Body of pancreas (tissue), 4 donors: ENCODE data around the gene IFITM5. TPM values are rescaled to one million over a fixed set of nuclear protein-coding genes. Genes with fewer than 3 reads are reported as not detected.
"Not testable (repeated sequence)": the region's sequence is repeated elsewhere in the genome, so short reads cannot be mapped to it uniquely, and the experiment has no call there.

Source experiments
- ATAC-seq: fragments of 150-250 bp; one replicate; pipeline ENCODE4 v1.9.1; 2016
- DNase-seq, 4 donors: peaks; one replicate each; pipeline ENCODE4 v3.0.0-alpha.2; 2019
- H3K27ac ChIP-seq, 4 donors: fragments of 200-600 bp; sonication (generic); 1 replicate in 3 of 4; 2 replicates in 1 of 4; pipeline versions ENCODE4 v1.5.1 to v1.6.1; 2016 to 2019; ENCODE audit warnings: mild to moderate bottlenecking in 1 of 4, mixed read lengths in 1 of 4, moderate library complexity in 1 of 4
- H3K27me3 ChIP-seq, 2 donors: fragments of 200-600 bp; sonication (generic); one replicate each; pipeline ENCODE4 v1.6.0; 2016; ENCODE audit warnings: mild to moderate bottlenecking in 1 of 2
- H3K36me3 ChIP-seq, 2 donors: fragments of 200-600 bp; sonication (generic); replicated peaks in 1 of 2; 2 replicates each; pipeline ENCODE4 v1.5.1; 2016; ENCODE audit warnings: low read depth in 2 of 2; ENCODE audit not compliant: insufficient read depth in 1 of 2
- H3K4me1 ChIP-seq: fragments of 200-600 bp; sonication (generic); one replicate; pipeline ENCODE4 v1.6.0; 2016
- H3K4me3 ChIP-seq, 2 donors: fragments of 200-600 bp; sonication (generic); 1 replicate in 1 of 2; 2 replicates in 1 of 2; pipeline ENCODE4 v1.5.1; 2016 to 2019
- H3K9me3 ChIP-seq, 3 donors: fragments of 200-600 bp; sonication (generic); 1 replicate in 2 of 3; 2 replicates in 1 of 3; pipeline ENCODE4 v1.5.1; 2016
- POLR2A ChIP-seq, 3 donors: fragments of 450-650 bp; IDR thresholded peaks; one replicate each; pipeline ENCODE4 v1.6.1; 2016; ENCODE audit warnings: antibody characterized with exemption in 3 of 3, mild to moderate bottlenecking in 2 of 3
- WGBS, 2 donors: methylation state at CpG; one replicate each; pipeline ENCODE4 v1.1.5; 2017; 5-methylcytosine and 5-hydroxymethylcytosine counted together
- intact Hi-C: fragments of 100-400 bp; cut with DNase I; formaldehyde crosslinking; loops from one replicate; pipeline ENCODE4 v1.15.1; 2023
- total RNA-seq, 2 donors: library from RNA; depleted of rRNA; stranded (reverse); fragments of >200 nt; gene quantifications; one replicate each; pipeline ENCODE4 v1.1.0, GENCODE V29; 2016
- TF ChIP-seq, protein P1 (sequence below), 7 experiments: fragments of 450-650 bp in 4 of 7; fragments of 200-600 bp in 3 of 7; sonication (generic) in 3 of 7; IDR thresholded peaks; one replicate each; pipeline ENCODE4 v1.5.1; 2016 to 2019; ENCODE audit warnings: antibody characterized with exemption in 7 of 7

IFITM5 gene
- total RNA-seq, 2 donors from 2014 or later, result not detected

GRCh38 chr11:335779-336658 lies 36.7 kb upstream of the IFITM5 start:
- intact Hi-C loops, result no loop called here
- H3K9me3 ChIP-seq, result no peaks in the 10 kb centered on the region
- H3K4me1 ChIP-seq, result no peaks in the 10 kb centered on the region
- ATAC-seq, result peak; percentile 45
- H3K36me3 ChIP-seq, result no peaks in the 10 kb centered on the region
- TF ChIP-seq, protein P1, sequence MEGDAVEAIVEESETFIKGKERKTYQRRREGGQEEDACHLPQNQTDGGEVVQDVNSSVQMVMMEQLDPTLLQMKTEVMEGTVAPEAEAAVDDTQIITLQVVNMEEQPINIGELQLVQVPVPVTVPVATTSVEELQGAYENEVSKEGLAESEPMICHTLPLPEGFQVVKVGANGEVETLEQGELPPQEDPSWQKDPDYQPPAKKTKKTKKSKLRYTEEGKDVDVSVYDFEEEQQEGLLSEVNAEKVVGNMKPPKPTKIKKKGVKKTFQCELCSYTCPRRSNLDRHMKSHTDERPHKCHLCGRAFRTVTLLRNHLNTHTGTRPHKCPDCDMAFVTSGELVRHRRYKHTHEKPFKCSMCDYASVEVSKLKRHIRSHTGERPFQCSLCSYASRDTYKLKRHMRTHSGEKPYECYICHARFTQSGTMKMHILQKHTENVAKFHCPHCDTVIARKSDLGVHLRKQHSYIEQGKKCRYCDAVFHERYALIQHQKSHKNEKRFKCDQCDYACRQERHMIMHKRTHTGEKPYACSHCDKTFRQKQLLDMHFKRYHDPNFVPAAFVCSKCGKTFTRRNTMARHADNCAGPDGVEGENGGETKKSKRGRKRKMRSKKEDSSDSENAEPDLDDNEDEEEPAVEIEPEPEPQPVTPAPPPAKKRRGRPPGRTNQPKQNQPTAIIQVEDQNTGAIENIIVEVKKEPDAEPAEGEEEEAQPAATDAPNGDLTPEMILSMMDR (IDR thresholded peaks at IDR 0.05), result no peak
- TF ChIP-seq POLR2A (IDR thresholded peaks at IDR 0.05), result no peak
- peak overlapping the region in 2 of 4 donors; percentile 37 to 58 for H3K27ac ChIP-seq
- H3K4me3 ChIP-seq, result no peak overlapping the region
- 54 to 58% methylated on average over 15 of the region's 15 CpGs for WGBS, 2 donors
- no peaks in the 10 kb centered on the region for H3K27me3 ChIP-seq
- peak in 1 of 4 donors; percentile 41 for DNase-seq

DNA sequence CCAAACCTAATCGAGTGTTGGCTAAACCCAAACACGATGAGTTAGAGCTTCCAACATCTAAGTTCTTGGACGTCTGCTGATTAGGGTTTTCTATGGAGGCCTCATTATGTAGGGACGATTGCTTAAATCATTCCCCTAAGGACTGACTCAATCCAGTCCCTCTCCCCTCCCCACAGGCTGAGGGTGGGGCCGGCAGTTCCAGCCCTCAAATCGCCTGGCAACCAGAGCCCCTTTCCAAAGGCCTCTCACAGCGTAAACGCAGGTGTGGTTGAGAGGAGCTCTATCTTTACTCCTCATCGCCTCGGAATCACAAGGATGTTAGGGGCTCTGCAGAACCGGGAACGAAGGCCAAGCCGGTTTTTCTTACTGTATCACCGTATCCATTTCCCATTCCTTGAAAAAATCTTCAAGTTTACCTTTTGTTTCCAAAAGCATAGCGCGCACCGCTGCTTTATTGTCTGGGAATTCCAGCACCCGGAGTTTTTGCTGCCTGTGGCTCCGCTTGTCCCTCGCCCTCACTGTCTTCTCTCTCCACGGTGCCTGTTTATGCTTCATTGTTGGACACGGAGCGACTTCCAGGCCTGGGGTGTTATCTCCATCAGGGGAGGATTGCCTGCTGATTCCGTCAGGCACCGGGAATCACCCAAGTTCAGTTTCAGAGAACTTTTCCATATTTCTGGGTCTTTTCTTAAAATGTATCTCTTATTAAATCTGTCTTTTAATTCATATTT lies 35.1 kb upstream of the IFITM5 start:
- no peak overlapping the region for H3K27ac ChIP-seq
- no peak for DNase-seq
- no peaks in the 10 kb centered on the region for H3K9me3 ChIP-seq

GRCh38 chr11:333616-334263 lies 34.4 kb upstream of the IFITM5 start:
- 82% methylated on average over 17 of the region's 17 CpGs for WGBS, 2 donors
- not testable (repeated sequence) for H3K4me3 ChIP-seq, DNase-seq

More for the DNA sequence above, 35.1 kb upstream of the IFITM5 start:
- Histone ChIP-seq H3K4me1 (no peaks in the 10 kb centered on the region), H3K27me3 (no peaks in the 10 kb centered on the region), H3K36me3 (no peaks in the 10 kb centered on the region), H3K4me3 (no peak overlapping the region)
- 72 to 78% methylated on average over 25 of the region's 25 CpGs for WGBS, 2 donors
- intact Hi-C loops, result no loop called here
- no peak for ATAC-seq
- TF ChIP-seq, protein P1 (IDR thresholded peaks at IDR 0.05), result no peak
- no peak for TF ChIP-seq POLR2A (IDR thresholded peaks at IDR 0.05)

GRCh38 chr11:332651-333480 lies 33.5 kb upstream of the IFITM5 start:
- no peak overlapping the region for H3K27ac ChIP-seq
- H3K4me1 ChIP-seq, result no peaks in the 10 kb centered on the region
- 76 to 78% methylated on average over 17 to 23 of the region's 23 CpGs for WGBS, 2 donors
- H3K4me3 ChIP-seq, result no peak overlapping the region
- no peak for DNase-seq
- H3K9me3 ChIP-seq, result no peaks in the 10 kb centered on the region
- no peaks in the 10 kb centered on the region for H3K36me3 ChIP-seq
- intact Hi-C loops, result no loop called here
- H3K27me3 ChIP-seq, result no peaks in the 10 kb centered on the region
- ATAC-seq, result no peak
- TF ChIP-seq, protein P1 (IDR thresholded peaks at IDR 0.05), result no peak
- no peak for TF ChIP-seq POLR2A (IDR thresholded peaks at IDR 0.05)

More at GRCh38 chr11:333616-334263, 34.4 kb upstream of the IFITM5 start:
- H3K27me3 ChIP-seq, H3K27ac ChIP-seq, H3K36me3 ChIP-seq, H3K4me1 ChIP-seq, ATAC-seq, H3K9me3 ChIP-seq, intact Hi-C loops: not testable (repeated sequence)
